SH-SY5Y (cell line): ENCODE results near the gene CEBPZOS.

Experiments used
- GATA2 ChIP-seq: IDR thresholded peaks from 2 replicates; pipeline ENCODE4 v1.6.1; 2011; ENCODE audit warnings: mild to moderate bottlenecking, low read depth, low read length
- GATA3 ChIP-seq: IDR thresholded peaks from 2 replicates; pipeline ENCODE4 v1.6.1; 2011; ENCODE audit warnings: low read depth, mild to moderate bottlenecking, low read length, moderate library complexity

- TF ChIP-seq GATA2 (no peak), GATA3 (no peak)
Observed at GRCh38 chr2:37231241-37232130, 35.2 kb downstream of the CEBPZOS start, which contains the start of the genes CEBPZ and NDUFAF7.
